WTC11 (cell line): Measurements from ENCODE around the gene ATXN7L3. TPM values are rescaled to one million over a fixed set of nuclear protein-coding genes. Genes with fewer than 3 reads are reported as not detected.
A peak's percentile ranks its signal among the peaks of the same experiment; 100 is the strongest.

Experiments used
- ATAC-seq: fragments of 200-7000 bp; cut with Tn5 transposase; 2 replicates; pipeline ENCODE4 v1.10.0; 2021; ENCODE audit warnings: mild to moderate bottlenecking, moderate library complexity
- CTCF ChIA-PET: fragments of 300-600 bp; sonication (Branson Sonifier 250); formaldehyde crosslinking; loops from one replicate; lab custom pipeline; 2021; ENCODE audit warnings: antibody characterized with exemption; lab: Charles Lee
- POLR2A ChIA-PET: fragments of 350-600 bp; sonication (Branson Sonifier 250); formaldehyde crosslinking; loops from one replicate; lab custom pipeline; 2021; ENCODE audit warnings: antibody characterized with exemption; lab: Charles Lee
- DNase-seq: peaks from one replicate; pipeline ENCODE4 v3.0.0; 2021; ENCODE audit warnings: low spot score
- H3K27ac Mint-ChIP-seq: 2 replicates; pipeline ENCODE4 v1.8.0; 2021; ENCODE audit warnings: mixed read lengths
- H3K27me3 Mint-ChIP-seq: 2 replicates; pipeline ENCODE4 v1.8.0; 2021; ENCODE audit warnings: low read depth, mild to moderate bottlenecking, moderate library complexity, mixed read lengths
- H3K36me3 Mint-ChIP-seq: 2 replicates; pipeline ENCODE4 v1.8.0; 2021; ENCODE audit warnings: mixed read lengths
- H3K4me1 Mint-ChIP-seq: 2 replicates; pipeline ENCODE4 v1.8.0; 2022; ENCODE audit warnings: mixed read lengths
- H3K4me3 Mint-ChIP-seq: 2 replicates; pipeline ENCODE4 v1.8.0; 2021; ENCODE audit warnings: mild to moderate bottlenecking, moderate library complexity, mixed read lengths
- H3K9me3 Mint-ChIP-seq: 2 replicates; pipeline ENCODE4 v1.8.0; 2021; ENCODE audit warnings: mixed read lengths
- AR ChIP-seq: fragments of 250-450 bp; sonication (Bioruptor Pico); IDR thresholded peaks from 2 replicates; pipeline ENCODE4 v1.9.0; 2021; ENCODE audit warnings: mild to moderate bottlenecking
- ARID4B ChIP-seq: sonication (generic); formaldehyde crosslinking; IDR thresholded peaks from 2 replicates; pipeline ENCODE4 v1.8.0; 2023; ENCODE audit warnings: missing genetic modification reagents, mild to moderate bottlenecking, borderline replicate concordance
- ATF1 ChIP-seq: sonication (generic); formaldehyde crosslinking; IDR thresholded peaks from 2 replicates; pipeline ENCODE4 v1.8.1; 2023; ENCODE audit warnings: mild to moderate bottlenecking, moderate library complexity, missing genetic modification reagents
- ATF6 ChIP-seq: sonication (generic); formaldehyde crosslinking; IDR thresholded peaks from 2 replicates; pipeline ENCODE4 v1.8.1; 2023; ENCODE audit warnings: mild to moderate bottlenecking, missing genetic modification reagents
- E2F5 ChIP-seq: sonication (generic); formaldehyde crosslinking; IDR thresholded peaks from 2 replicates; pipeline ENCODE4 v1.8.1; 2022; ENCODE audit warnings: mild to moderate bottlenecking, moderate library complexity, missing genetic modification reagents
- EMX1 ChIP-seq: fragments of 250-450 bp; sonication (Bioruptor Pico); IDR thresholded peaks from 2 replicates; pipeline ENCODE4 v1.8.0; 2021; ENCODE audit warnings: mild to moderate bottlenecking
- ERG ChIP-seq: fragments of 250-450 bp; sonication (Bioruptor Pico); IDR thresholded peaks from 2 replicates; pipeline ENCODE4 v1.8.0; 2021; ENCODE audit warnings: mild to moderate bottlenecking
- ESRRA ChIP-seq: sonication (generic); formaldehyde crosslinking; IDR thresholded peaks from 2 replicates; pipeline ENCODE4 v1.8.1; 2022; ENCODE audit warnings: mild to moderate bottlenecking, missing genetic modification reagents, borderline replicate concordance
- FOXJ3 ChIP-seq: sonication (generic); formaldehyde crosslinking; IDR thresholded peaks from 2 replicates; pipeline ENCODE4 v1.9.0; 2021; ENCODE audit warnings: missing genetic modification reagents, mild to moderate bottlenecking, borderline replicate concordance
- GABPB1 ChIP-seq: sonication (generic); formaldehyde crosslinking; IDR thresholded peaks from 2 replicates; pipeline ENCODE4 v1.8.1; 2023; ENCODE audit warnings: mild to moderate bottlenecking, missing genetic modification reagents
- GRHL2 ChIP-seq: fragments of 250-450 bp; sonication (Bioruptor Pico); IDR thresholded peaks from 2 replicates; pipeline ENCODE4 v1.8.0; 2022; ENCODE audit warnings: mild to moderate bottlenecking, moderate library complexity; ENCODE audit not compliant: insufficient replicate concordance, severe bottlenecking
- MAX ChIP-seq: sonication (generic); formaldehyde crosslinking; IDR thresholded peaks from 2 replicates; pipeline ENCODE4 v1.8.0; 2022; ENCODE audit warnings: mild to moderate bottlenecking, missing genetic modification reagents
- NFE2L1 ChIP-seq: sonication (generic); formaldehyde crosslinking; IDR thresholded peaks from 2 replicates; pipeline ENCODE4 v1.8.1; 2023; ENCODE audit warnings: missing genetic modification reagents
- SMAD4 ChIP-seq: sonication (generic); formaldehyde crosslinking; IDR thresholded peaks from 2 replicates; pipeline ENCODE4 v1.8.0; 2022; ENCODE audit warnings: mild to moderate bottlenecking, missing genetic modification reagents
- TCF7 ChIP-seq: sonication (generic); formaldehyde crosslinking; IDR thresholded peaks from 2 replicates; pipeline ENCODE4 v1.8.0; 2022; ENCODE audit warnings: mild to moderate bottlenecking, low read depth, missing genetic modification reagents, moderate library complexity
- USF2 ChIP-seq: sonication (generic); formaldehyde crosslinking; IDR thresholded peaks from 2 replicates; pipeline ENCODE4 v1.8.1; 2023; ENCODE audit warnings: mild to moderate bottlenecking, missing genetic modification reagents, moderate library complexity
- ZBTB21 ChIP-seq: sonication (generic); formaldehyde crosslinking; IDR thresholded peaks from 2 replicates; pipeline ENCODE4 v1.8.1; 2023; ENCODE audit warnings: mild to moderate bottlenecking, missing genetic modification reagents, borderline replicate concordance
- ZBTB43 ChIP-seq: sonication (generic); formaldehyde crosslinking; IDR thresholded peaks from 2 replicates; pipeline ENCODE4 v1.8.1; 2023; ENCODE audit warnings: mild to moderate bottlenecking, missing genetic modification reagents
- ZNF232 ChIP-seq: sonication (generic); formaldehyde crosslinking; IDR thresholded peaks from 2 replicates; pipeline ENCODE4 v1.8.0; 2022; ENCODE audit warnings: mild to moderate bottlenecking, missing genetic modification reagents
- total RNA-seq: library from RNA; stranded (reverse); gene quantifications from 3 replicates; pipeline ENCODE4 v1.2.3, GENCODE V29; 2021

Gene ATXN7L3
- total RNA-seq, 1 experiment from 2014 or later = 114 TPM

- 0 out of 2 replicates have a peak overlapping the region, but pooled peaks have one; percentile 7 for H3K27ac Mint-ChIP-seq
- peak overlapping the region; percentile 82 for H3K4me3 Mint-ChIP-seq
- H3K36me3 Mint-ChIP-seq = peaks cover 41% of the 10 kb centered on the region
- H3K27me3 Mint-ChIP-seq = no peaks in the 10 kb centered on the region
- H3K9me3 Mint-ChIP-seq = no peaks in the 10 kb centered on the region
- DNase-seq = no peak
- TF ChIP-seq ARID4B (CRISPR knock-in tag) (no peak), ZBTB43 (CRISPR knock-in tag) (no peak), EMX1 (CRISPR knock-in tag) (no peak), AR (CRISPR knock-in tag) (no peak), ATF1 (CRISPR knock-in tag) (no peak), ERG (CRISPR knock-in tag) (no peak), MAX (CRISPR knock-in tag) (no peak), ESRRA (no peak), USF2 (CRISPR knock-in tag) (no peak), ZBTB21 (CRISPR knock-in tag) (no peak)
- TF ChIP-seq, all 79 proteins: peak for 0
- peaks cover 14% of the 10 kb centered on the region for H3K4me1 Mint-ChIP-seq
- ChIA-PET CTCF (interaction anchor here (0.7 to 2.5 kb wide), 3 partner anchors 13 to 139 kb away, joined by 3 to 12 read pairs (median 7); partner anchors contain the start of gene GRN), POLR2A (no interaction called here)
- no peak for ATAC-seq
Measured at GRCh38 chr17:44216694-44217093, 17.0 kb upstream of the ATXN7L3 start.

GRCh38 chr17:44216173-44216572 lies 16.5 kb upstream of the ATXN7L3 start:
- DNase-seq (no peak), ATAC-seq (no peak)
- Mint-ChIP-seq H3K9me3 (no peaks in the 10 kb centered on the region), H3K27ac (no peak overlapping the region), H3K4me3 (no peak overlapping the region), H3K36me3 (peaks cover 46% of the 10 kb centered on the region), H3K27me3 (no peaks in the 10 kb centered on the region), H3K4me1 (peaks cover 18% of the 10 kb centered on the region)
- ChIA-PET POLR2A (no interaction called here), CTCF (interaction anchor here (2.2 to 2.5 kb wide), 2 partner anchors 12 to 129 kb away, joined by 7 to 12 read pairs; partner anchors contain the start of gene GRN)
- no peak for TF ChIP-seq NFE2L1
- no peak for TF ChIP-seq E2F5
- TF ChIP-seq ZBTB21 (CRISPR knock-in tag) = no peak
- no peak for TF ChIP-seq FOXJ3 (CRISPR knock-in tag)
- TF ChIP-seq TCF7 (CRISPR knock-in tag) = no peak
- TF ChIP-seq ERG (CRISPR knock-in tag) = no peak
- TF ChIP-seq GABPB1 (CRISPR knock-in tag) = no peak
- TF ChIP-seq ATF6 (CRISPR knock-in tag) = no peak
- TF ChIP-seq SMAD4 = no peak
- no peak for TF ChIP-seq ZNF232
- TF ChIP-seq GRHL2 (CRISPR knock-in tag) = no peak
